Activated T-cell treated with anti-CD3 and anti-CD28 coated beads for 48 hours (primary cell): ENCODE measurements around the gene TBX2.

ENCODE experiments used
- DNase-seq: peaks from one replicate; pipeline ENCODE4 v3.0.0-alpha.2; 2020; ENCODE audit warnings: low read depth

The TBX2 gene

GRCh38 chr17:61368832-61369450 is 30.7 kb upstream of the TBX2 start:
- DNase-seq = no peak

GRCh38 chr17:61369751-61370150 is 29.9 kb upstream of the TBX2 start:
- no peak for DNase-seq

- DNase-seq = no peak
Observed at GRCh38 chr17:61371179-61371578, 28.5 kb upstream of the TBX2 start.

GRCh38 chr17:61371606-61372005 is 28.0 kb upstream of the TBX2 start:
- no peak for DNase-seq

- no peak for DNase-seq
Observed at GRCh38 chr17:61372436-61372835, 27.2 kb upstream of the TBX2 start.

GRCh38 chr17:61376931-61377838 is 22.5 kb upstream of the TBX2 start:
- no peak for DNase-seq

GRCh38 chr17:61378658-61379456 is 20.8 kb upstream of the TBX2 start:
- no peak for DNase-seq

- DNase-seq = no peak
Observed at GRCh38 chr17:61379457-61380216, 20.0 kb upstream of the TBX2 start.

GRCh38 chr17:61380217-61380835 is 19.3 kb upstream of the TBX2 start:
- no peak for DNase-seq

- DNase-seq = no peak
Observed at GRCh38 chr17:61380836-61381525, 18.7 kb upstream of the TBX2 start.

GRCh38 chr17:61381537-61381936 is 18.1 kb upstream of the TBX2 start:
- DNase-seq = no peak

- no peak for DNase-seq
Observed at GRCh38 chr17:61382796-61383688, 16.6 kb upstream of the TBX2 start.

GRCh38 chr17:61383689-61384201 is 15.9 kb upstream of the TBX2 start:
- DNase-seq = no peak

GRCh38 chr17:61384354-61384691 is 15.3 kb upstream of the TBX2 start:
- no peak for DNase-seq

- DNase-seq = no peak
Observed at GRCh38 chr17:61384692-61385576, 14.7 kb upstream of the TBX2 start.

GRCh38 chr17:61385577-61386236 is 13.9 kb upstream of the TBX2 start:
- DNase-seq = no peak

GRCh38 chr17:61386251-61386650 is 13.4 kb upstream of the TBX2 start:
- DNase-seq = no peak

- DNase-seq = no peak
Observed at GRCh38 chr17:61387011-61387410, 12.6 kb upstream of the TBX2 start.
